HuH-7 (cell line): ENCODE data around the gene ZNF823.
"Not testable (repeated sequence)": the region's sequence is repeated elsewhere in the genome, so short reads cannot be mapped to it uniquely, and the experiment has no call there.

Experiments
- DNase-seq: peaks from one replicate; pipeline ENCODE4 v3.0.0; 2011; ENCODE audit warnings: low spot score

ZNF823 gene

GRCh38 chr19:11680689-11681302 lies 58.0 kb downstream of the ZNF823 start:
- no peak for DNase-seq

- no peak for DNase-seq
Observed at GRCh38 chr19:11678504-11678903, 60.2 kb downstream of the ZNF823 start.

- not testable (repeated sequence) for DNase-seq
Observed at GRCh38 chr19:11676661-11677600, 61.8 kb downstream of the ZNF823 start.

- DNase-seq, result no peak
Observed at GRCh38 chr19:11675569-11675968, 63.2 kb downstream of the ZNF823 start.

GRCh38 chr19:11674067-11674492 lies 64.7 kb downstream of the ZNF823 start:
- no peak for DNase-seq

GRCh38 chr19:11673608-11674041 lies 65.1 kb downstream of the ZNF823 start:
- peak; percentile 10 for DNase-seq
